Measurements from ENCODE around the gene CHPT1.

CHPT1 gene

DNA sequence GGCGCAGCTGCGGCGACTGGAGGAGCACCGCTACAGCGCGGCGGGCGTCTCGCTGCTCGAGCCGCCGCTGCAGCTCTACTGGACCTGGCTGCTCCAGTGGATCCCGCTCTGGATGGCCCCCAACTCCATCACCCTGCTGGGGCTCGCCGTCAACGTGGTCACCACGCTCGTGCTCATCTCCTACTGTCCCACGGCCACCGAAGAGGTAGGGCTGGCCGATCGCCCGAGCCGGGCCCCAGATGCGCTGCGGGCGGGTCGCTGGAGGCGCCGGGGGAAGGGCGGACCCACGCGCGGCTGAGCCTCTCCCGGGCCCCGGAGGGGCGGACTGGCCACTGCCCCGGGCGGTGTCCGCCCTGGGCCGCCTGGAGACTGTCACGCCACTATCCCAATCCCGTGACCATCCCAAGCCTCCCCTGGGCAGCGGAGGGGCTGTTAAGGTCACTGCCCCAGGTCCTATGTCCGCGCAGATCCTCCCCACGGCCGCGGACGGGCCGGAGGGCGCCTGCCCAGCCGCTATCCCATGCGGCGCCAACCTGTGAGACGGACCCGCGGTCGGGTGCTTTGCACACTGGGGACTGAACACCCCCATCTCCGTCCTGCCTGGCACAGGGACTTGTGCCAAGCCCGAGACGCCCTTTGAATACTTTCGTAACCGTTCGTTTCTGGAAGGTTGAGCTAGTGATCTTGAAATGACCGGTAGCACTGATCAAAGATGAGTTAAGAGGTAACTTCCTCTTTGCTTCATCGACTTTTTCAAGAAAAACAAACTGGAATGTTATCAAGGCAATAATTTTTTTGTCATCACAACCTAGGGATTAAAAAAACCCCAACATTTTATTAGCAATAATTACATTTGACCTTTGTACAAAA, 725 bp downstream of the CHPT1 start:
- TF ChIP-seq, protein P1, sequence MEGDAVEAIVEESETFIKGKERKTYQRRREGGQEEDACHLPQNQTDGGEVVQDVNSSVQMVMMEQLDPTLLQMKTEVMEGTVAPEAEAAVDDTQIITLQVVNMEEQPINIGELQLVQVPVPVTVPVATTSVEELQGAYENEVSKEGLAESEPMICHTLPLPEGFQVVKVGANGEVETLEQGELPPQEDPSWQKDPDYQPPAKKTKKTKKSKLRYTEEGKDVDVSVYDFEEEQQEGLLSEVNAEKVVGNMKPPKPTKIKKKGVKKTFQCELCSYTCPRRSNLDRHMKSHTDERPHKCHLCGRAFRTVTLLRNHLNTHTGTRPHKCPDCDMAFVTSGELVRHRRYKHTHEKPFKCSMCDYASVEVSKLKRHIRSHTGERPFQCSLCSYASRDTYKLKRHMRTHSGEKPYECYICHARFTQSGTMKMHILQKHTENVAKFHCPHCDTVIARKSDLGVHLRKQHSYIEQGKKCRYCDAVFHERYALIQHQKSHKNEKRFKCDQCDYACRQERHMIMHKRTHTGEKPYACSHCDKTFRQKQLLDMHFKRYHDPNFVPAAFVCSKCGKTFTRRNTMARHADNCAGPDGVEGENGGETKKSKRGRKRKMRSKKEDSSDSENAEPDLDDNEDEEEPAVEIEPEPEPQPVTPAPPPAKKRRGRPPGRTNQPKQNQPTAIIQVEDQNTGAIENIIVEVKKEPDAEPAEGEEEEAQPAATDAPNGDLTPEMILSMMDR (conservative IDR thresholded peaks at IDR 0.05), result no peak
- peak overlapping the region; percentile 98 for H3K27ac ChIP-seq

DNA sequence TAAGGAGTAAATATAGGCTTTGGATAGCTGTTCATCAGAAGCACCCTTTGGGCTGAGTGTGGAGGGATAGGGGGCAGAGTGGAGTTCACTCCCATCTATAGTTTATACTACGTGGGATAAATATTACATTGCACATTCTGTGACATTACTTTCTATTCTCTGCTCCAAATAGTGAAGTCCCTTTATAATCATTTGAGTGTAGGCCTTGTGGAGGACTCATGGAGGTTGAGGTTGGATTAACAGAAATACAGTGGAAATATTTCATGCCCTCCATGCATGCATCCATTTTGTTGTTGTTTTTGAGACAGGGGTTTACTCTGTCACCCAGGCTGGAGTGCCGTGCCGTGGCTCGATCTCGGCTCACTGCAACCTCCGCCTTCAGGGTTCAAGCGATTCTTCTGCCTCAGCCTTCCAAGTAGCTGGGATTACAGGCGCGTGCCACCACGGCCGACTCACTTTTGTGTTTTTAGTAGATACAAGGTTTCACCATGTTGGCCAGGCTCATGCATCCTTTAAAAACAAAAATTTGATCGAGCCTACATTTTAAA, 1.4 kb downstream of the CHPT1 start:
- peak overlapping the region; percentile 98 for H3K27ac ChIP-seq
- TF ChIP-seq, protein P1 (conservative IDR thresholded peaks at IDR 0.05), result peak; percentile 35

DNA sequence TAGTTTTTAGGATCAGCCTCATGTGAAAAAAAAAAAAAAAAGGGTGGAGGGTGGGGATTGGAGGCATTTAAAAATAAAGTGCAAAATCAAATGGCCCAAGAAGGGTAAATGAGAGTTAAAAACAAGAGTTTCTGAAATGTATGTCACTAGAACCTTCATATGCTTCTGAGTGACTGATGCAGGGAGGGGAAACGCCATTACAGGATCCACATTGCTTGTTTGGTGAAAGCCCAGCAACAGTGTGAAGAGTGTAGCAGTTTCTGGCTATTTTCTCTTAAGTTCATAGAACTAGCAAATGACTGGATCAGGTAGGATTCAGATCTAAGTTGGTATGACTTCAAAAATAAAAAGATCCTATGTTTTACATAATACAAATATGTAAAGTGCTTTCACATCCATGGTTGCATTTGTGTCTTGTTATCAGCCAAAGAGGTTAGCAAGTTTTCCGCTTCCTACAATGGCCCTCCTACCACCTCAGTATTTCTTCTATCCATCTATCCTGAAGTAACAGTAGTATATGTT, 2.9 kb downstream of the CHPT1 start:
- TF ChIP-seq, protein P1 (conservative IDR thresholded peaks at IDR 0.05), result no peak
- H3K27ac ChIP-seq, result peak overlapping the region; percentile 98

DNA sequence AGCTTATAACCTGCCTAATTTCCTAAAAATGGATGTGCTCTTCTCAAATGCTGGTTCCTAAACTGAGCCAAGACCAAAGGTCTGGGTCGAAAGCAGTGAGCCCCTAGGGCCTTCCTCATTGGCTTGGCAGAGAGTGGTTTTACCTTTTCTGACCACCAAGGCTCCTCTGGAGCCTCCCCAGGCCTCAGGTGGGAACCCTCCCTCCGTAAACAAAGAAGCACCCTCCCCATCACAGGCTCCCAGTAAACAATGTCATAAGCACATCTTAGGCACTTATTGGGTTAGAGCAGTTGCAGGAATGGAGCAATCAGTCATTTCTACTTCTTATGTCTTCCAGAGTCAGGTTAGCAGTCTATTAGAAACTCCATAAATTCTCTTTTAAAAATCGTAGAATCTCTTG, 6.0 kb downstream of the CHPT1 start:
- H3K27ac ChIP-seq, result peak overlapping the region; percentile 98; the same call in 1 of the 2 replicates
- TF ChIP-seq, protein P1 (conservative IDR thresholded peaks at IDR 0.05), result no peak

DNA sequence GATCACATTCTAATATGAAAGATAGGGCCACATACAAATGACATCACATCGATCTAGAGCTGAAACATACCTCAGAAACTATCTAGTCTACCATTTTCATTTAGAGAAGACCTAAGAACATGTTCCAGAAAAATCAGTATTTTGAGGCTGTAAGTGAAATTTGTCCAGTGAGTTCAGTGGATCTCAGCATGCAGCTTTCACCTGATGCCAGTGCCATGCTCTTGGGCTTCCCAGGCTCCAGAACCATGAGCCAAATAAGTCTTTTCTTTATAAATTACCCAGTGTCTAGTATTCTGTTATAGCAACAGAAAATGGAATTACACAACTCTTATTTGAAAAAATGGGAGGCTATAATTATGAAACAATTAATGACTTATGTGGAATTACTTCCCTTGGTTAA, 9.0 kb downstream of the CHPT1 start:
- no peak overlapping the region for H3K27ac ChIP-seq
- TF ChIP-seq, protein P1 (conservative IDR thresholded peaks at IDR 0.05), result no peak

DNA sequence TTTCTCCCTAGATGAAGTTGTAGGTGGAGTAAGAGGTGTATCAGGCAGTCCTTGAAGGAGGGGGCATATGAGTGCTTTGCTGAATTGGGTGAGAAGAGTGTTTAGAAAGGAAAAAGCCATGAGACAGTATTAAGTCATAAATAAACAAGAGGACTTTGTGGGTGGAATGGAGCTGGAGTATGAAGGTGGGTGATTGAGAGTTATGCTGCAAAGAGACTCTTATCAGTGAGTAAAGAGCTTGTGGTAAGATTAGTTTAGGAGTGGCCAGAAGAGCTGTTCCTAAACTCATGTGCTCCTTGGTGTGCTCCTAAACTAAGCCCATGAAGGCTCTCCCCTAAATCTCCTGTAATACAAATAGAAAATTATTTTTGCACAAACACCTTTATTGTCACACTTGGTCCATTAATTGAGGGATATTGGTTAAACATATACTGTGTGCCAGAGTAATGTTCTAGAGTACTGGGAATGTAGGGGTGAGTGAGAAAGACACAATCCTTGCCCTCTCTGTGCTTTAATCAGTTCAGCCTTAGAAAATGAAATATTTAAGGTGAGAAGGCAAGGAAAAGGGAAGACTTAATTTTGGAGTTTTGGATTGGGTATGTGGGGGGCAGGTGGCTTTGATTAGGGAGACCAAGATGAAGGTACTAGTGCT, 9.8 kb downstream of the CHPT1 start:
- H3K27ac ChIP-seq, result peak overlapping the region; percentile 90
- TF ChIP-seq, protein P1 (conservative IDR thresholded peaks at IDR 0.05), result no peak

DNA sequence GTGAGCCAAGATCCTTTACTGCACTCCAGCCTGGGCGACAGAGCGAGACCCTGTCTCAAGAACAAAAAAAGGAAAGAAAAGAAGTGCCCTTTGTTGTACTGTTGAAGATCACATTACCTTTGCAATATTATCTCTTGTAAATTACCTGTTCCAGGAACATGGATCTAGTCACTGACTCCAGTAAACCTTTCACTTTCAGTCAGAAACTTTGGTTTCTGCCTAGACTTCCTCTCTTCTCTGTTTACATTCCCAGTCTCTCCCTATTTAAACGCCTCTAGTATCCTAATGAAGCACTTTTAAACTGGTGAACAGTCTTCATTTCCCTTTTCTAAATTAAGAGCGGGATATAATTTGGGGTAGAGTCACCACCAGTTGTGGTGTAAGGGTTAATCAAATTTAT, 12.8 kb downstream of the CHPT1 start:
- H3K27ac ChIP-seq, result peak overlapping the region; percentile 90
- TF ChIP-seq, protein P1 (conservative IDR thresholded peaks at IDR 0.05), result no peak
